GM12873 (cell line): ENCODE results near the gene REV1.

Source experiments
- CTCF ChIP-seq: IDR thresholded peaks from 2 replicates; pipeline ENCODE4 v1.5.1; 2012; ENCODE audit warnings: low read depth, mild to moderate bottlenecking, moderate library complexity, low read length, control low read depth; ENCODE audit not compliant: insufficient read depth; ENCODE audit errors: missing control alignments

The REV1 gene

GRCh38 chr2:99489761-99490622 is at the start of gene REV1:
REV1 (minus strand) TSS chr2:99490017; CDS start chr2:99464975, 25,042 bp downstream.
- TF ChIP-seq CTCF: peak; percentile 68

DNA sequence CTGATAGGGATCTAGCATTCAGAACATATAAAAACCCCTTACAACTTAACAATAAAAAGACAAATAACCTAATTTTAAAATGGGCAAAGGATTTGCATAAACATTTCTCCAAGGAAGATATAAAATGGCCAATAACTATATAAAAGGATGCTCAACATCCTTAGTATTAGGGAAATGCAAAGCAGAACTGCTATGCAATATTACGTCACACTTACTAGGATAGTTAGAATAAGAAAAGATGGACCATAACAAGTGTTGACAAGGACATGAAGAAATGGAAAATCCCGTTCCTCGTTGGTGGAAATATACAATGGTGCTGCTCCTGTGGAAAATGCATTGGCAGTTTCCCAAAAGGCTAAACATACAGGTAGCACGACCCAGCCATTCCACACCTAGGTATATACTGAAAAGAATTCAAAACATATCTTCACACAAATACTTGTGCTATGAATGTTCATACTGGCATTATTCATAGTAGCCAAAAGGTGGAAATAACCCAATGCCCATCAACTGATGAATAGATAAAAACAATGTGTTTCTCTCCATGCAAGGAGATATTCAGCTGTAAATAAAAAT is 48.2 kb upstream of the REV1 start:
- no peak for TF ChIP-seq CTCF

DNA sequence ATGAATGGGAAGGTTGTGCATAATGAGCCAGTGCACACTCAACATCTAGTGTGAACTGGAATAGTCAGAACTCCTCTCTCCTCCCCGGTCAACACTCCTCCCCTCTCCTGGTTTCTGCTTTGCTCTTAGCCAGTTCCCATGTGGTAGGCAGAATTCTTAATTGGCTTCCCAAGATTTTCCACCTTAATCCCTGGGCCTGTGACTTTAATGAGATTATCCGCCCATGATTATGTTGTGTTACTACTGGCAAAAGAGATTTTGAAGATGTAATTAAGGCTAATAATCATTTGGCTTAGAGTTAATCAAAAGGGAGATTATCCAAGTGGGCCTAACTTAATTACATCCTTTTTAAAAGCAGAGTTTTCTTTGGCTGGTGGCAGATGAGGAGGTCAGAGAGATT is 34.2 kb upstream of the REV1 start:
- TF ChIP-seq CTCF: no peak

DNA sequence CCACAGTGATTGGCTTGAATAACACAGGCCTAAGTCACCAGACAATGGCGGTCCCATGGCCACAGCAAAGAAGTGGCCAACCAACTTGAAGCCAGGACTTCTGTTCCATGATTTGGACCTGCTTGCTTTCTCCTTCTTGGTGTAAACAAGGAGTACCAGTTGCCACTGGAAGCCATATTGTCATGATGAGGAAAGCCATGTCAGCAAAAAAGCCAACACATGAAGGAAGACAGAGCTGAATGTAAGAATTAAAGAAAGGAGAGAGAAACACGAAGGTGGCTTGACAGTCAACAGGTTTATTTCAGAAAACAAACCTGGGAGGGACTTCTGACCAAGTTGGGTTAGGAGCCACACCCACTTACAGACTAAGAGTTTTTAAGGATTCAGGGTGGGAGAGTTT is 32.3 kb upstream of the REV1 start:
- TF ChIP-seq CTCF: no peak

DNA sequence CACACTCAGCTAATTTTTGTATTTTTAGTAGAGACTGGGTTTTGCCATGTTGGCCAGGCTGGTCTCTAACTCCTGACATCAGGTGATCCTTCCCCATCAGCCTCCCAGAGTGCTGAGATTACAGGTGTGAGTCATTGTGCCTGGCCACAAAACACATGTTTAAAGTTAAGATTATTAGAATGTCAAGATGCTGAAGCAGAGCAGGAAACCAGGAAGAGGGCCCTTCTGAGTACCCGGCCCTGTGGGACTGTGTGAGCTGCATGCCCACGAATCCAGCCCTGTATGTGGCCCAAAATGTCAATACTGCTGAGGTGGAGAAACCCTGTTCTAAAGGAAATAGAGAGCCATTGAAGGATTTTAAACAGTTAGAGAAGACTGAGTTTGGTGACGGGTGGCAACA is 31.0 kb upstream of the REV1 start:
- TF ChIP-seq CTCF: no peak

DNA sequence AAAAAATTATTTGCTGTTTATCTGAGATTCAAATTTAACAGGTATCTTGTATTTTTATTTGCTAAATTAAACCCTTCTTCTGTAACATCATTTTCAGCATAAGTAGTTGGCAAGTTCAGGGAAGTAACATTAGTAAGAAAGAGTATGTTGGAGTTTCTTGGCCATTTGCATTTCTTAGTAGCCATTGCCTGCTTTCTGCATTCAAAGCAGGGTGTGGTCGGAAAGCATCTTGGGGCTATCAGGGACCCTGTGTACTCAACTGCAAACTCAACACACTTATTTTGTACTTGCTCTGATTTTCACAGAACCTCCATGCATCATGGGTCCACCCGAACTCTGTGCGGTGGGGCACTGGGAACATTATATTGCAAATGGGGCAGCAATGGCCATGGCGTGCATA is 30.4 kb upstream of the REV1 start:
- TF ChIP-seq CTCF: no peak

GRCh38 chr2:99514357-99514756 is 24.5 kb upstream of the REV1 start:
- TF ChIP-seq CTCF: no peak
